Activated T-helper 2 cell treated with anti-CD3 and anti-CD28 coated beads, Interferon-gamma antibody, Interleukin-2, Interleukin-4, amounts not matched to agents 10 μg/mL and 5 μg/mL and 100 μg/mL, durations not matched to agents 14 hours and 24 hours and 36 hours (primary cell): ENCODE data around the gene FBXO24. TPM values are rescaled to one million over a fixed set of nuclear protein-coding genes. Genes with fewer than 3 reads are reported as not detected.
"Not testable (repeated sequence)": the region's sequence is repeated elsewhere in the genome, so short reads cannot be mapped to it uniquely, and the experiment has no call there.

Source experiments
- DNase-seq: peaks from one replicate; pipeline ENCODE4 v3.0.0; 2021; ENCODE audit warnings: low spot score
- H3K27ac Mint-ChIP-seq: one replicate; pipeline ENCODE4 v1.8.0; 2021; ENCODE audit warnings: mixed read lengths
- H3K27me3 Mint-ChIP-seq: one replicate; pipeline ENCODE4 v1.8.0; 2021; ENCODE audit warnings: low read depth, mixed read lengths
- H3K36me3 Mint-ChIP-seq: one replicate; pipeline ENCODE4 v1.8.0; 2021; ENCODE audit warnings: low read depth, mixed read lengths
- H3K4me1 Mint-ChIP-seq: one replicate; pipeline ENCODE4 v1.8.0; 2021; ENCODE audit warnings: low read depth, mixed read lengths
- H3K4me3 Mint-ChIP-seq: one replicate; pipeline ENCODE4 v1.8.0; 2021; ENCODE audit warnings: low read depth, mild to moderate bottlenecking, moderate library complexity, mixed read lengths
- H3K9me3 Mint-ChIP-seq: one replicate; pipeline ENCODE4 v1.8.0; 2021; ENCODE audit warnings: mixed read lengths
- intact Hi-C: fragments of 100-400 bp; cut with micrococcal nuclease; formaldehyde crosslinking; loops from one replicate; pipeline ENCODE4 v1.15.1; 2023
- total RNA-seq: library from RNA; stranded (reverse); gene quantifications from 2 replicates; pipeline ENCODE4 v1.2.3, GENCODE V29; 2022

The FBXO24 gene
- total RNA-seq: 0.37 and 0.91 TPM in 2 replicates

DNA sequence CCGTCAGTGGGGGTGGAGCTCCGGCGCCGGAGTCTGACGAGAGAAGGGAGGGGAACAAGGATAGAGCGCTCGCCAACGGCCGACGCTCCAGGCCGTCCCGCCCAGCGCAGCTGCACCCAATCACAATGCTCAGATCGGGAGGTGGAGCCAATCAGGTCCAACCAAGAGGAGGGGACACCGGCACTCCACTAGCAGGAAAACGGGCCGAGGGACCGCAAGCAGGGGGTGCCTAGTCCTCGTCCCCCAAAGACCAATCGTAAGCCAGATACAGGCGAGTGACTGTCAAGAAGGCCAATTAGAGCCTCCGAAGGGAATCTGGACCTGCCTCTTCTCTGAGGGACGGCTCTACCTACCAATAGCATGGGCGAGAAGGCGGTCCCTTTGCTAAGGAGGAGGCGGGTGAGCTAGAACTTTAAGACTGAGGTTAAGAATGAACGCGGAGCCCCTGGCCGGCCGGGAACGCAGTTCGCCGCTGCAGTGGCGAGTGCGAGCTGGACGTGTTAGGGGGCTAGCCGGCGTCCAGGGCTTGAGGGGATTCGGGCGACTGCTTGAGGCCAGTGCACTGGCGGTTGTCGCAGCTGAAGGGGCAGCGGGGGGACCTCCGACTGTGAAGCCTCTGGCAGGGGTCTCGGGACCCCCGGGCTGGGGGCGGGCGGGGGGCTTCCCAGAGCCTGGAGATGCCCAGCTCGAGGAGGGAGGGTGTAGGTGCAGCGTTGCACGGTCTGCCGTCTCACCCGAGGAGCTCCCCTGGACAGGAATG, at the start of gene FBXO24:
FBXO24 (plus strand) TSS at position 63 of the 760 bp plus-strand sequence; CDS start at position 361, 298 bp downstream.
- intact Hi-C loops: loop anchor here (1.0 to 10.0 kb wide), 7 partner anchors 18 to 288 kb away; partner anchors contain the start of genes MOSPD3, SRRT and TSC22D4
- Mint-ChIP-seq H3K4me1 (peaks cover 24% of the 10 kb centered on the region), H3K27me3 (peaks cover 3% of the 10 kb centered on the region), H3K36me3 (peaks cover 3% of the 10 kb centered on the region), H3K9me3 (no peaks in the 10 kb centered on the region), H3K4me3 (peak within 1 kb of the TSS; percentile 96), H3K27ac (peak within 1 kb of the TSS; percentile 80)
- DNase-seq: peak; percentile 100

DNA sequence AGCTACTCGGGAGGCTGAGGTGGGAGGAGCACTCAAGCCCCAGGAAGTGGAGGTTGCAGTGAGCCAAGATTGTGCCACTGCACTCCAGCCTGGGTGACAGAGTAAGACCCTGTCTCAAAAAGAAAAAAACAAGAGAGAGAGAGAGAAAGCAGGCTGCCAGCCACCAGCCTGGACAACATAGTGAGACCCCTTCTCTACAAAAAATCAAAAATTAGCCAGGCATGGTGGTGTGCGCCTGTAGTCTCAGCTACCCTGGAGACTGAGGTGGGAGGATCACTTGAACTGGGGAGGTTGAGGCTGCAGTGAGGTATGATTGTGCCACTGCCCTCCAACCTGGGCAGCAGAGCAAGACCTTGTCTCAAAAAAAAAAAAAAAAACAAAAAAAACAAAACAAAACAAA, 49.4 kb upstream of the FBXO24 start:
- H3K4me1 Mint-ChIP-seq: peaks cover 17% of the 10 kb centered on the region
- H3K36me3 Mint-ChIP-seq, H3K27ac Mint-ChIP-seq, H3K4me3 Mint-ChIP-seq, H3K9me3 Mint-ChIP-seq, intact Hi-C loops, DNase-seq, H3K27me3 Mint-ChIP-seq: not testable (repeated sequence)

DNA sequence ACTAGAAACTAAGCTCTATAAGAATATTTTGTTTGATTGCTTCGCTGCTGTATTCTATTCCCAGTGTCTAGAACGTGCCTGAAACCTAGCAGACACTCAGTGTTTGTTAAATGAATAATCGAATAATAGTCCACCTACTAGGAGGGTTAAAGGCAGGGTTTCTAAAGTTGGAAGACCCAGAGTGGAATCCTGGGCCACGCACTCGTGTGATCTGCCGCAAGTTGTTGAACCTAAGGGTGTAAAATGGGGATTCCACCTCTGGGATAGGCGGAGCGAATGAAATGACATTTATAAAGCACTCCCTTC, 47.8 kb upstream of the FBXO24 start:
- H3K4me1 Mint-ChIP-seq: peaks cover 30% of the 10 kb centered on the region
- H3K27me3 Mint-ChIP-seq: no peaks in the 10 kb centered on the region
- H3K4me3 Mint-ChIP-seq: peak overlapping the region; percentile 99
- H3K9me3 Mint-ChIP-seq: no peaks in the 10 kb centered on the region
- intact Hi-C loops: loop anchor here (1.0 to 2.0 kb wide), 4 partner anchors 8 to 108 kb away; partner anchors contain the start of gene TSC22D4
- peak overlapping the region; percentile 83 for H3K27ac Mint-ChIP-seq
- H3K36me3 Mint-ChIP-seq: peaks cover 16% of the 10 kb centered on the region
- DNase-seq: no peak

GRCh38 chr7:100538654-100539435, 47.3 kb upstream of the FBXO24 start, which contains the start of gene AGFG2:
AGFG2 (plus strand) TSS chr7:100539203; CDS start chr7:100539347, 144 bp downstream.
- peak within 1 kb of the TSS; percentile 99 for H3K4me3 Mint-ChIP-seq
- DNase-seq: peak; percentile 100
- H3K4me1 Mint-ChIP-seq: peaks cover 36% of the 10 kb centered on the region
- peaks cover 21% of the 10 kb centered on the region for H3K36me3 Mint-ChIP-seq
- no peaks in the 10 kb centered on the region for H3K9me3 Mint-ChIP-seq
- no peaks in the 10 kb centered on the region for H3K27me3 Mint-ChIP-seq
- intact Hi-C loops: loop anchor here (1.0 to 2.0 kb wide), 5 partner anchors 7 to 109 kb away; partner anchors contain the start of gene TSC22D4
- peak within 1 kb of the TSS; percentile 93 for H3K27ac Mint-ChIP-seq

DNA sequence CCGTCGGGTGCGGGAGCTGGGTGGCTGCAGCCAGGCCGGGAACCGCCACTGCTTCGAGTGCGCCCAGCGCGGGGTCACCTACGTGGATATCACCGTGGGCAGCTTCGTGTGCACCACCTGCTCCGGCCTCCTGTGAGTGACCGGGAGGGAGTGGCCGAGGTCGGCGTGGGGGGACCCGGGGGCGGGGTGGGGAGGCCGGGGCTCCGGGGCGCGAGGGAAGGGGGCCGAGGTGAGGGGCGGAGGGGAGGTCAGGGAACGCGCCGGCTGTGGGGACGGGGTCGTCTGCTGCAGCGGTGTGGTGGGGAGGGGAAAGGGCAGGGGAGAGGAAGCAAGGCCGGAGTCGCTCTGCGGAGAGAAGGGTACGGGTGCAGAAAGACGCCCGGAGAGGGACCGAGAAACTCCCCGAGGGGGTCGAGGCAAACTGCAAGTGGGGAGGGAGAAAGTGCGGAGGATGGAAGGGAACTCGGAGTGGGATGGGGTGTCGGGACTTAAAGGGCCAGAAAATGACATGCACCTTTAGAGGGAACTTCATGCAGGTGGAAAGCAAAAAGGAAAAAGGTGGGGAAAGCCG, 46.6 kb upstream of the FBXO24 start:
- Mint-ChIP-seq H3K27me3 (no peaks in the 10 kb centered on the region), H3K9me3 (no peaks in the 10 kb centered on the region), H3K36me3 (peaks cover 28% of the 10 kb centered on the region), H3K4me1 (peaks cover 42% of the 10 kb centered on the region), H3K27ac (peak overlapping the region; percentile 93), H3K4me3 (peak overlapping the region; percentile 99)
- DNase-seq: no peak
- intact Hi-C loops: loop anchor here (1.0 to 10.0 kb wide), 4 partner anchors 47 to 135 kb away; partner anchors contain the start of genes GNB2 and TSC22D4

DNA sequence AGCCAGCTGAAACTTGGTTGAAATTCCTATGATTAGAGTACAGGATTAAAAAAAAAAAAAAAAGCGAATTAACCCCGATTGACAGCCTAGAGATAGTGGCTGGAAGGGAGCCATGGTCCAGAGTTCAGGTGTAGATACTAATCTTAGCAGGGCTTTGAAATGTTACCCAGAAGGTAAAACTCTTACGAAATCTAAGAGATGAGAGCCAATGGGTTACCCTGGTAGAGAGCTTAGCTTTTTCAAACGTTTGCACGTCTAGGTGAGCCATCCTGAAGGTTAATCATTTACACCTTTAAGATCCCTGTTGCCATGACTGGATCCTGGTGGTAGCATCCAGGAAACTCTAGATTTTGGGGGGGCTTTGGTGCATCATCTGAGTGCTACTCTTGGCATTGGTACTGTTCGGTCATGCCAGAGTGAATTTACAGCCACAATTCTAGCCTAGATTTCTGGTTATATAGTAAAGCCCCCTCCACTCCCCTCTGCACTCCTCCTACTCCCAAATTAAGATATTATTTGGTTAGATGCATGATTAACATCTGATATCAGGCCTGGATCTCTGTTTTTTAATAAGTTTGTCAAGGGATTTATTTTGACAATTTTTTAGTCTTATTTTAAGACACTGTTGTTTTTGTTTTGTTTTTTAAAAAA, 45.9 kb upstream of the FBXO24 start:
- peaks cover 30% of the 10 kb centered on the region for H3K36me3 Mint-ChIP-seq
- H3K4me1 Mint-ChIP-seq: peaks cover 49% of the 10 kb centered on the region
- peak overlapping the region; percentile 88 for H3K27ac Mint-ChIP-seq
- peak overlapping the region; percentile 99 for H3K4me3 Mint-ChIP-seq
- intact Hi-C loops: loop anchor here (10.0 kb wide), 1 partner anchor 135 kb away; the partner anchor contains the start of gene GNB2
- H3K27me3 Mint-ChIP-seq: no peaks in the 10 kb centered on the region
- no peaks in the 10 kb centered on the region for H3K9me3 Mint-ChIP-seq
- no peak for DNase-seq

GRCh38 chr7:100541309-100541708, 44.8 kb upstream of the FBXO24 start:
- H3K9me3 Mint-ChIP-seq, H3K27me3 Mint-ChIP-seq, DNase-seq: not testable (repeated sequence)
- H3K27ac Mint-ChIP-seq: peak overlapping the region; percentile 69
- peak overlapping the region; percentile 99 for H3K4me3 Mint-ChIP-seq
- intact Hi-C loops: loop anchor here (10.0 kb wide), 1 partner anchor 133 kb away; the partner anchor contains the start of gene GNB2
- H3K36me3 Mint-ChIP-seq: peaks cover 30% of the 10 kb centered on the region
- peaks cover 59% of the 10 kb centered on the region for H3K4me1 Mint-ChIP-seq

DNA sequence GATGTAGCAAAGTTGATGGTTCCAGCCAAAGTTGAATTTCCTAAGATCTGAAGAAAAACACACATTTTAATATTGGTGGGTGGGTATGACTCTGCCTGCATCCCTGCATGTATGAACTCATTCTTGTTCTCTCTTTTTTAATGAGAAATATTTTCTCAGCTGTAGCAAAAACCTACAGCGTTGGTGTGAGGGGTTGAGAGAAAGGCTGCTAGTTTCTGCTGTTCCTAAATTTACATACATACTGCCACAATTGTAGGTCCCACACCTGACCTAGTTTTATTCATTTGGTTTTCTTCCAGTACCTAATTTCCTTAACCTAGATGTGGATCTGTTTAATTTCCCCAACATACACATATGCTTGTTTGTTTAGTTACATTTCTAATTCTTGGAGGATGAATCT, 42.5 kb upstream of the FBXO24 start:
- DNase-seq: no peak
- H3K36me3 Mint-ChIP-seq: peaks cover 42% of the 10 kb centered on the region
- H3K4me1 Mint-ChIP-seq: peaks cover 75% of the 10 kb centered on the region
- no peaks in the 10 kb centered on the region for H3K9me3 Mint-ChIP-seq
- no peaks in the 10 kb centered on the region for H3K27me3 Mint-ChIP-seq
- H3K27ac Mint-ChIP-seq: peak overlapping the region; percentile 99
- intact Hi-C loops: loop anchor here (10.0 kb wide), 1 partner anchor 131 kb away; the partner anchor contains the start of gene GNB2
- peak overlapping the region; percentile 76 for H3K4me3 Mint-ChIP-seq

- Mint-ChIP-seq H3K4me3 (peak overlapping the region; percentile 76), H3K9me3 (no peaks in the 10 kb centered on the region), H3K4me1 (peaks cover 80% of the 10 kb centered on the region), H3K27ac (peak overlapping the region; percentile 99), H3K27me3 (no peaks in the 10 kb centered on the region), H3K36me3 (peaks cover 44% of the 10 kb centered on the region)
- intact Hi-C loops: loop anchor here (2.0 to 10.0 kb wide), 2 partner anchors 68 to 130 kb away; partner anchors contain the start of genes GNB2 and MOSPD3
- DNase-seq: no peak
Measured at GRCh38 chr7:100544386-100544785, 41.7 kb upstream of the FBXO24 start.

DNA sequence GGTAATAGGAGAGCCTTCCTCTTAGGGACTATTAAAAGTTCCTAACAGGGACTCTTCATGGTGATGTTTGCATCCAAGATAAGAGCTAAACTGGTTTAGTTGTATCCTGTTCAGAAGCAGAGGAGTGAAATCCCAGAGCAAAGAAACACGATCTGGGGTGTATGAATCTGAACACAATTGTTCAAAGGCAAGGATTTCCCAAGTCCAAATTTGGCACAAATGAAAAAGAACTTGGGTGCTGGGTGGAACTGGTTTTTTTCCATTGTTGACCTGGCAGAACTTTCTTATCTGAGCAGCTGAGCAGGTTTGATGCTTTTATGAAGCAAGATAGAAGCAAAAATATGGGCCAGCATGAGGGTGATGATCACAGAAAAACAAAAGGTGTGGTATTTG, 41.2 kb upstream of the FBXO24 start:
- Mint-ChIP-seq H3K4me3 (peak overlapping the region; percentile 76), H3K27me3 (no peaks in the 10 kb centered on the region), H3K36me3 (peaks cover 48% of the 10 kb centered on the region), H3K4me1 (peaks cover 83% of the 10 kb centered on the region), H3K9me3 (no peaks in the 10 kb centered on the region), H3K27ac (peak overlapping the region; percentile 99)
- no peak for DNase-seq
- intact Hi-C loops: loop anchor here (1.0 to 10.0 kb wide), 4 partner anchors 14 to 130 kb away; partner anchors contain the start of genes GNB2 and MOSPD3

DNA sequence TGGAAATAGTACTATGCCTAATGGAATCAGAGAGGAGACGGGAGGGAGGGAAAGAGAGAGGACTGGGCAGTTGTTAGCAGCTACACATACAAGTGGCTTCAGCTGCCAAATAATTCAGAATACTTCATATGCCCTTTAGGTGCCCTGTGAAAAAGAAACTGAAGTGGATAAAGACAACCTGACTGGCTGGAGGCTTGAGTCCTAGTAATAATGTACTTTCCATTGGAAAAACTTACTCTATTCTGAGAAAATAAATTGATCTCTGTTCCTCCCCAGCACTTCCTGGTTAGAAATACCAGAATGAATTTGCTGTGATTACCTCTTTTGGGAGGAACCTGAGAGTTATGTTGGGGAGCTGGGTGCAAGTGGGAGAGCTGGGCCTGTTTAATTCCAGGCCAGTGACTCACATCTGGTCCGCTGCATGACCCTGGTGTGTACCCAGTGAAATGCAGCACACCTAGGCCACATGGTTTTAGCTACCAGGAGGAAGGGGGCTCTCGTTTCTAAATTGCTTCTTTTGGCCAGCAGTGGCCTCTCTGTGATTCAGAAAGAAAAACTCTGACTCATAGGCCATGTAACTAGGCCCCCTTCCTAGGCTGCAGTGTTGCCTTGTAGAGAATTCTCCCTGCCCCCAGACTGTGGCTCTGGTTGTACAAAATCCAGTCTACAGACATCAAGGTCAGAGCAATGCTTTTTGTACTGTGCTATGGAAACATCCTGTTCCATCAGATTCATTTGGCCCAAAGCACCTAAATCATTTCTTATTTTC, 40.6 kb upstream of the FBXO24 start:
- no peaks in the 10 kb centered on the region for H3K27me3 Mint-ChIP-seq
- intact Hi-C loops: loop anchor here (1.0 to 10.0 kb wide), 6 partner anchors 7 to 129 kb away; partner anchors contain the start of genes GNB2, MOSPD3 and TSC22D4
- peak; percentile 36 for DNase-seq
- H3K4me3 Mint-ChIP-seq: peak overlapping the region; percentile 76
- H3K4me1 Mint-ChIP-seq: peaks cover 85% of the 10 kb centered on the region
- no peaks in the 10 kb centered on the region for H3K9me3 Mint-ChIP-seq
- H3K36me3 Mint-ChIP-seq: peaks cover 54% of the 10 kb centered on the region
- peak overlapping the region; percentile 99 for H3K27ac Mint-ChIP-seq
